GM18873 (cell line): ENCODE results near the gene PRR20G.

Experiments
- ATAC-seq: cut with Tn5 transposase; IDR thresholded peaks from one replicate; pipeline ENCODE4 v1.9.1; 2021; ENCODE audit warnings: mild to moderate bottlenecking, moderate library complexity, moderate number of reproducible peaks; ENCODE audit not compliant: unreplicated experiment, low FRiP score

The PRR20G gene

GRCh38 chr3:127237835-127238234 lies 50.0 kb downstream of the PRR20G start:
- ATAC-seq, result no peak

GRCh38 chr3:127235706-127236105 lies 52.1 kb downstream of the PRR20G start:
- no peak for ATAC-seq

- ATAC-seq, result no peak
Observed at GRCh38 chr3:127234778-127235177, 53.1 kb downstream of the PRR20G start.
